GM12875 (cell line): ENCODE data around the gene WDR1.

Experiments used
- H3K4me3 ChIP-seq: one replicate; pipeline ENCODE4 v1.5.1; 2011; ENCODE audit warnings: low read depth, low read length, control low read depth
- TF ChIP-seq, protein P1 (sequence below): IDR thresholded peaks from 2 replicates; pipeline ENCODE4 v1.5.1; 2011; ENCODE audit warnings: low read depth, mild to moderate bottlenecking, control low read depth, inconsistent platforms, low read length, moderate library complexity, borderline replicate concordance; ENCODE audit not compliant: insufficient read depth

WDR1 gene

DNA sequence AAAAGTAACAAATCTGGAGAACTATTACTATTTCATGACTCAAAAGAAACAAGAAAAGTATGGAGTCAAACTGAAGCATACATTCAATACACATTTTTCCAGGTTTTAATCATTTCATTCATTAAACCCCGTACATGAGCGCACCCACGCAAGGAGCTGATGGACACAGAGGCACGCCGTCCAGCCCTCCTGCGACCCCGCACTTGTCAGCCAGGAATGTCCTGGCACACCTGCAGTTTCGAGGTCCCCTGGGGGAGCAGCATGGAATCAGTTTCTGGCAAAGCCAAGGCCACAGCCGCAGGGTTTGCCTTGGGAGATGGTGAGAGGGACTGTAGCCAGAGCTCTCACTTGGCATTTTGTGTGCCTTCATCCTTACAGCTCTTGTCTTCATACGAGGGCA is 82.5 kb downstream of the WDR1 start:
- TF ChIP-seq, protein P1, sequence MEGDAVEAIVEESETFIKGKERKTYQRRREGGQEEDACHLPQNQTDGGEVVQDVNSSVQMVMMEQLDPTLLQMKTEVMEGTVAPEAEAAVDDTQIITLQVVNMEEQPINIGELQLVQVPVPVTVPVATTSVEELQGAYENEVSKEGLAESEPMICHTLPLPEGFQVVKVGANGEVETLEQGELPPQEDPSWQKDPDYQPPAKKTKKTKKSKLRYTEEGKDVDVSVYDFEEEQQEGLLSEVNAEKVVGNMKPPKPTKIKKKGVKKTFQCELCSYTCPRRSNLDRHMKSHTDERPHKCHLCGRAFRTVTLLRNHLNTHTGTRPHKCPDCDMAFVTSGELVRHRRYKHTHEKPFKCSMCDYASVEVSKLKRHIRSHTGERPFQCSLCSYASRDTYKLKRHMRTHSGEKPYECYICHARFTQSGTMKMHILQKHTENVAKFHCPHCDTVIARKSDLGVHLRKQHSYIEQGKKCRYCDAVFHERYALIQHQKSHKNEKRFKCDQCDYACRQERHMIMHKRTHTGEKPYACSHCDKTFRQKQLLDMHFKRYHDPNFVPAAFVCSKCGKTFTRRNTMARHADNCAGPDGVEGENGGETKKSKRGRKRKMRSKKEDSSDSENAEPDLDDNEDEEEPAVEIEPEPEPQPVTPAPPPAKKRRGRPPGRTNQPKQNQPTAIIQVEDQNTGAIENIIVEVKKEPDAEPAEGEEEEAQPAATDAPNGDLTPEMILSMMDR: no peak

DNA sequence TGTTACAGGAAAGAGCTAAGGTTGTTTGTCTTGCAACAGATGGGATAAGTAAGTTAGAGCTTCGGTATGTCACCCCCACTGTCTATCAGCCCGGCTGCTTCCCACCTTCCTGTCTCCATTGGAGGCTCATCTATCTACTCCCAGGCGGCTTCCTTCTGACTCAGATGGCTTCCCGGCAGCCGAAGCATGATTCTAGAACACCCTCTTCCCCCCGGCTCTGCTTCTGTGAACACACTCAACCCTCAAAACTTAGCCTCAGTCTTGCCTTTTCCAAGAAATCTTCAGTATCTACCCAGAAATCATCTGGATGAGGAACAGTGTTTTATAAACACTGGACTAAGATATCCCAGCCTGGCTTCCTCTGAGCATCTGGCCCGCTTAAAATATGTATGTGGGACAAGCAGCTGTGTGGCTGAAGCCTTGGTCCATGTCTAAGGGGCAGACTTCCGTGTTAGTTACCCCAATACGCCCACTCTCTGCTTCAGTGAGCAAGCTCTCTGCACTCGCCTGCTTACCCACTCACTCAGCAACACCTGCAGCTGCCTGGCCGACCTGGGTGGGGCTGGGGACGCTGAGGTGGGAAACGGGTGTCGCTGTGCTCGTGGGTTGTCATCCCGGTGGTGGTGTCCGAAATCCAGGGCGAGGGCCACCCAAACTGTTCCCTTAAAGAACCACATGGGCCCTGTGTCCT is 83.3 kb downstream of the WDR1 start:
- no peak overlapping the region for H3K4me3 ChIP-seq
- TF ChIP-seq, protein P1: no peak

More for the DNA sequence above, 82.5 kb downstream of the WDR1 start:
- no peak overlapping the region for H3K4me3 ChIP-seq

DNA sequence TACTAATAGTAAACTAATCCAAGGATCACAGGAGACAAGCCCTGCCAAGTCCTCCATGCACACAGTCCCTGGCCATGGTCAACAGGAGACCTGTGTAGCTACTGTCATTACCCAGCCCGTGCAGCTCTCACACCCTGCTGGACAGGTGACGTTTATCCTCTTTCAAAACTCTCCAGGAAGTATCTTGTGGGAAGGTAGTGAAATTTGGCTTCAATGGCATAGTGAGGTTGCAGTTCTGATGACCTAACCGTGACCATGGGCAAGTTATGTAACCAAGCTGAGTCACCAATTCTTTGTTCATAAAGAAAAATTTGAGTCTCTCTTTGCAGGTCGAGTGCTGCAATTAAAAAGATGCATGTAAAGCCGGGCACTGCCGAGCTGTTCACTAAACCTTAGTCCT is 84.0 kb downstream of the WDR1 start:
- H3K4me3 ChIP-seq: no peak overlapping the region

DNA sequence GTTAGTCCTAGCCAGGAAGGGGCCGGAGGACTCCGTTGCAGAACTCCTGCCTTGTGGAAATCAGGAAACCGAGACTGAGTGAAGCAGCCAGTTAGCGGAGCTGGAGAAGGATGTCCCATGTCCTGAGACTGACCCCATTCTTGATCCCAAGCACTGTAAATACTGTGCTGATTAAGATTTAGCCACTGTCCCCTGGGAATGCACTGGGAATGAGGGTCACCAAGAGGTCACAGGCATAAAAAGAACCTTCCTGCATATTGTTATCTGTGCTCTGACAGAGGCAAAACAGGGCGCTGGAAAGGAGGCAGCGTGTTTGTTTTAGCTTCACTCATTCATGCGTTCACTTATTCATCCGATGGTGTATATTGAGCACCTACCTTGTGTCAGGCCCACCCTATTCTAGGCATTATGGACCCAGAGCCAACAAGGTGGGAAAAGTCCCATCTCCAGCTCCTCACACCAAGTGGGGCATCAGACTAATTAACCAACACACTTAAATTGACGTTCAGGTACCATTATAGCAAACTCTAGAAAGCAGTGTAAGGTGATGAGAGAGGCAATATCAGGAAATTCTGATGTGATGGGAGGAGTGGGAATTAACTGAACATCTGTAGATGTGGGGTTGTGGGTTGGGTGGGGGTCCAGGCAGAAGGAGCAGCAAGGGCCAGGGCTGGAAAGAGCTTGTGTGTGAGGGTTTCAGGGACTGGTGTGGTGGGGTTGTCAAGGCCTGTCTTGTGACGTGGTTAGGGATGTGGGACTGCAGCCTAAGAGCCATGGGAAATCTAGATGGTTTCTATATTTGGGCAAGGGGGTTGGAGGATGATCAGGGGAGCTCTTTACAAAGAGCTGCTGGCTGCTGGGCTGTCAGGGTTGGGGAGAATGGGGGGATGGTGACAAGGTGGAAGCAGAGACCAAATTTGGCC is 84.7 kb downstream of the WDR1 start:
- TF ChIP-seq, protein P1: no peak
- no peak overlapping the region for H3K4me3 ChIP-seq

More for the DNA sequence above, 84.0 kb downstream of the WDR1 start:
- TF ChIP-seq, protein P1: no peak

DNA sequence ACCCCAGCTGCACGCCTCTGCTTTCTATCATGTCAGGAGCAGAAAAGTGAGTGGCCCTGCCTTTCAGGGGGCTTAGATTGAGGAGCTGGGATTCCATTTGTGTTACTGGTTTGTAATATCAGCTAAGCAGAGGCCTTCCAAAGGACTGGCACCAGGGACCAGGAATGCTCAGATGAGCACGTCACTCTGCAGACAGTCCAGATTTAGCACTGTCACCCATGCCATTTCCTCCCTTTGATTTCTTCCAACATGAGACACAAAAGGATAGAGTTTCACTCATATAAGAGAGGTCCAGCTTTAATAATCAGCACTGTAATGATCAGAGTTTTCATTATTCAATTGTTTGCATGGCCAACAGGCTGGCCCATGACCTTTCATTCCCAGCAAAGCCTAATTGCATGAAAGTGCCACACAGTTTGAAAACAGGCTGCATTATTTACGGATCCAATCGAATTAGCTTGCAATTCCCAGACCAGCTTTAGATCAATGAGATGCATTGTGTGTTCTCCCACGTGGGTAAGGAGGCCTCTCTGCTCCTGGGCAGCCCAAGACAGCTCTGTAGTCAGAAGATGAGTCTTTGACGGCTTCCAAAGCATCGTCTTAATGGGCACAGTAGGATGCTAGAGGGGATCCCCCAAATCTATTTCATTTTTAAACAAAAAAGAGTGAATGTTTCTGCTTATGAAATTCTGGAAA is 85.5 kb downstream of the WDR1 start:
- no peak overlapping the region for H3K4me3 ChIP-seq
- TF ChIP-seq, protein P1: no peak

DNA sequence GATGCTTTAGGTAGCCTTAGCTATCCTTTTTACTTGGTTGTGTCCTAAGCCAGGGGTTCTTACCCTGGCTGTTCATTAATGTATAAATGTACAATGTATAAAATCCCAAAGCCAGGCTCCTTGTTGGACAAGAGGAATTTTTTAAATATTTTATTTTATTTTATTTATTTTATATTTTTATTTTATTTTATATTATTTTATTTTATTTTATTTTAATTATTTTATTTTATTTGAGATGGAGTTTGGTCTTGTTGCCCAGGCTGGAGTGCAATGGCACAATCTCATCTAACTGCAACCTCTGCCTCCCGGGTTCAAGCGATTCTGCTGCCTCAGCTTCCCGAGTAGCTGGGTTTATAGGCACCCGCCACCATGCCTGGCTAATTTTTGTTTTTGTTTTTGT is 87.2 kb downstream of the WDR1 start:
- no peak overlapping the region for H3K4me3 ChIP-seq
- TF ChIP-seq, protein P1: no peak

DNA sequence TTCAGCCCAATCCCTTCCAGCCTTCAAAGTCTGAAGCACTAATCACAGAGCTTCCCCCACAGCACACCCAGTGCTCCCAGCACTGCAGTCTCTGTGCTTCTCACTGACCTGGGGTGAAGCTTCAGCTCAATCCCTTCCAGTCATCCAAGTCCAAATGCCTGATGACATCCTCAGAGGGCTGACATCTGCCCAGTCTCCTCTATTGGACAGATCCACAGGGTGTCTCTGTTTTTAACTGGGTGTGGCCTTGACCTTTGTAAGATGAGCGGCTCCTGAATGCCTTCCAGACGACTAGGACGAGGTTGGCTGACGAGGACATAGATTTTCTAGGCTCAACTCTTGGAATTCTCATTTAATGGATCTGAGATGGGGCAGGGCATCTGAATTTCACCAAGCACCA is 87.7 kb downstream of the WDR1 start:
- H3K4me3 ChIP-seq: no peak overlapping the region
- TF ChIP-seq, protein P1: no peak
